Activated T-cell treated with anti-CD3 and anti-CD28 coated beads, Interleukin-2, amount 50 U/mL, for 24 hours (primary cell): Measurements from ENCODE around the gene PRR35.

Experiments
- DNase-seq: peaks from one replicate; pipeline ENCODE4 v3.0.0-alpha.2; 2020
- H3K27ac Mint-ChIP-seq: 2 replicates; pipeline ENCODE4 v1.8.0; 2020; ENCODE audit warnings: mild to moderate bottlenecking, mixed read lengths
- H3K27me3 Mint-ChIP-seq: 2 replicates; pipeline ENCODE4 v1.8.0; 2020; ENCODE audit warnings: mixed read lengths
- H3K36me3 Mint-ChIP-seq: 2 replicates; pipeline ENCODE4 v1.8.0; 2020; ENCODE audit warnings: low read depth, mixed read lengths
- H3K4me1 Mint-ChIP-seq: 2 replicates; pipeline ENCODE4 v1.8.0; 2020; ENCODE audit warnings: low read depth, mixed read lengths
- H3K4me3 Mint-ChIP-seq: 2 replicates; pipeline ENCODE4 v1.8.0; 2020; ENCODE audit warnings: mild to moderate bottlenecking, moderate library complexity, mixed read lengths
- H3K9me3 Mint-ChIP-seq: 2 replicates; pipeline ENCODE4 v1.8.0; 2020; ENCODE audit warnings: mixed read lengths

Gene PRR35

DNA sequence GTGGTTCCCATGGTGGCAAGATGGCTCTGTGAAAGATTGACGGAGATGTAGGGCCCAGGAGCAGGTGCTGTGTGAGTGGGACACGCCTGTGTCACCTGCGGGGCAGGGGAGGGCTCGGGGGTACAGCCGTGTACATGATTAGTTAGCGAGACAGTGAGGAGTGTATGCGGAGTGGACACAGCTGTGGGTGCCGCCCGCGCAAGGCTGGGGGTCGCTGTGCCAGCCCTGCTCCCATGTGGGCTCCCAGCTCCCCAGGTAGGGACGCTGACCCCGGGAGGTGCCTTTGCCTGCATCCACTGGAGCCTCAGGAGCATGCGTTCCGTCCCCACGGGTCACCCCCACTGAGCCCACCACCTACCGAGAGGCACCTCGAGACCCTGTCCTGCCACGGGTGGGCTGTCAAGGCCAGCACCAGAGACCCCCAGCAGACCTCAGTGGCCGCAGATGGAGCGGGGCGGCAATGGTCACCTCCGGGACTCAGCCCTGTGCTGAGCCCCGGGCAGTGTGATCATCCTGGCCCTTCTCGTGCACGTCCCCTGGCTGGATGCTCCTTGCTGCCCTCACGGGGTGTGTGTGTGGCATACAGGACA lies 25.2 kb upstream of the PRR35 start:
- H3K4me1 Mint-ChIP-seq = peaks cover 13% of the 10 kb centered on the region
- H3K27ac Mint-ChIP-seq = no peak overlapping the region

GRCh38 chr16:535446-536405 lies 24.5 kb upstream of the PRR35 start:
- no peak overlapping the region for H3K4me3 Mint-ChIP-seq
- H3K27ac Mint-ChIP-seq = no peak overlapping the region
- H3K4me1 Mint-ChIP-seq = peaks cover 7% of the 10 kb centered on the region
- H3K27me3 Mint-ChIP-seq = no peaks in the 10 kb centered on the region
- no peak for DNase-seq
- H3K36me3 Mint-ChIP-seq = peaks cover 42% of the 10 kb centered on the region
- no peaks in the 10 kb centered on the region for H3K9me3 Mint-ChIP-seq

More for the DNA sequence above, 25.2 kb upstream of the PRR35 start:
- Mint-ChIP-seq H3K27me3 (no peaks in the 10 kb centered on the region), H3K36me3 (peaks cover 48% of the 10 kb centered on the region), H3K4me3 (no peak overlapping the region), H3K9me3 (no peaks in the 10 kb centered on the region)
- DNase-seq = no peak

DNA sequence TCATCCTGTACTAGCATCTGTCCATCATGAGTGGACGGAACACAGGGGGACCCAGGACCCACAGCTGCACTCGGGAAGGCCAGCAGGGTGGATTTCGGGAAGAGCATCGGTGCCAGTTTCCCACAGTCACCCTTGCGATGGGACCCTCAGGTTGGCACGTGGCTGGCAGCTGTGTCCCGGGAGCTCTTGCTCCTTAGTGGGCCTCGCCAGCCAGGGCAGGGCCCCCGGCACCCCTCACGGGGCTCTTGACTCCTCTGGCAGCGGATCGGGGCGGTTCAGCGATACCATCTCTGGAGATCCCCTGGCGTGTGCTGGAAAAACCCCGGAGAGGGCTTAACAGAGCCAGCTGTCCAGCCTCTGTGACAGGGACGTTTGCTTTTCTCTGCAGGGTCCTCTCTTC lies 23.4 kb upstream of the PRR35 start:
- no peak overlapping the region for H3K27ac Mint-ChIP-seq
- H3K9me3 Mint-ChIP-seq = no peaks in the 10 kb centered on the region
- H3K27me3 Mint-ChIP-seq = no peaks in the 10 kb centered on the region
- H3K4me3 Mint-ChIP-seq = no peak overlapping the region
- H3K36me3 Mint-ChIP-seq = peaks cover 41% of the 10 kb centered on the region
- DNase-seq = no peak
- peaks cover 6% of the 10 kb centered on the region for H3K4me1 Mint-ChIP-seq

DNA sequence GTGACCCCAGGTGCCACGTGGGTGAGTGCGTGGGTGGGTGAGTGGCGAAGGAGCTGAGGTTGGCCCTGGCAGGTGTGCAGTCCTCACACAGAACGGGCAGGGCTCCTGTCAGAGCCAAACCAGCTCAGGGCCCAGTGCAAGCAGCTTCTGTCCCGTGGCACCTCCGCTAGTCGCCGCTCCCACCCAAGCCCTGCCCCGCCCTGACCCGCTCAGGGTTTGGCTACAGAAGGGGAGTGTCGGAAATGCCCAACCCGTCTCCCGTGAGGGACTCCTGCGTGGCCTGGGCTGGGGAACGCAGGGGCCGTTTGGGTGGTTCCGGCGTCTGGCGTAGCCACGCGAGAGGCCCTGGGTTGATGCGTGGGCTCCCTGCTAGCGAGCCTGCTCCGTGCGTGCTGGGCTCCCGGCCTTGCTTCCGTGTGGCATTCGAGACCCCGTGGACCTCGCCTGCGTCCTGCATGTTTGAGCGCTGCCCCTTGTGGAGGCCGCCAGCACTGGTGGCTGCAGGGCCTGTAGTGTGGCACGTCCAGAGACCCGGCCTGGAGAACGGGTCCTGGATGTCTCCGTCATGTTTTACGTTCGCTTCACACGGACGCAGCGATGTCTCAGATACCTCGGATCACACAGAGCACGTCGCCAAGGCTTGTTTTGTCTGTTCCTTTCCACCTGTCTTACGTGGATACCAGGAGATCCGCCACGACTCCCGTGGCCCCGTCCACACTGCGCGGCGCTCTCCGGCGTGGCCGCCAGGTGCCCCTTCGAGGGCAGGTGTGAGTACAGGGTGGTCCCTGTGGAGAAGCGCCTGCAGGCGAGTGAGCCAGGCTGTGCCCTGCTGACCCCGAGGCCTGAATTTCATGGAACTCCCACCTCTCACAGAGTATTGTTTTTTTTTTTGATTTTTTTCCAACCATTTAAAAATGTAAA lies 22.5 kb upstream of the PRR35 start:
- Mint-ChIP-seq H3K36me3 (peaks cover 48% of the 10 kb centered on the region), H3K4me3 (no peak overlapping the region), H3K9me3 (no peaks in the 10 kb centered on the region), H3K27me3 (no peaks in the 10 kb centered on the region), H3K27ac (no peak overlapping the region), H3K4me1 (peaks cover 5% of the 10 kb centered on the region)
- no peak for DNase-seq

GRCh38 chr16:539901-540530 lies 20.2 kb upstream of the PRR35 start:
- H3K4me1 Mint-ChIP-seq = peaks cover 4% of the 10 kb centered on the region
- no peaks in the 10 kb centered on the region for H3K27me3 Mint-ChIP-seq
- no peaks in the 10 kb centered on the region for H3K9me3 Mint-ChIP-seq
- H3K27ac Mint-ChIP-seq = no peak overlapping the region
- H3K36me3 Mint-ChIP-seq = peaks cover 47% of the 10 kb centered on the region
- DNase-seq = no peak
- H3K4me3 Mint-ChIP-seq = no peak overlapping the region

DNA sequence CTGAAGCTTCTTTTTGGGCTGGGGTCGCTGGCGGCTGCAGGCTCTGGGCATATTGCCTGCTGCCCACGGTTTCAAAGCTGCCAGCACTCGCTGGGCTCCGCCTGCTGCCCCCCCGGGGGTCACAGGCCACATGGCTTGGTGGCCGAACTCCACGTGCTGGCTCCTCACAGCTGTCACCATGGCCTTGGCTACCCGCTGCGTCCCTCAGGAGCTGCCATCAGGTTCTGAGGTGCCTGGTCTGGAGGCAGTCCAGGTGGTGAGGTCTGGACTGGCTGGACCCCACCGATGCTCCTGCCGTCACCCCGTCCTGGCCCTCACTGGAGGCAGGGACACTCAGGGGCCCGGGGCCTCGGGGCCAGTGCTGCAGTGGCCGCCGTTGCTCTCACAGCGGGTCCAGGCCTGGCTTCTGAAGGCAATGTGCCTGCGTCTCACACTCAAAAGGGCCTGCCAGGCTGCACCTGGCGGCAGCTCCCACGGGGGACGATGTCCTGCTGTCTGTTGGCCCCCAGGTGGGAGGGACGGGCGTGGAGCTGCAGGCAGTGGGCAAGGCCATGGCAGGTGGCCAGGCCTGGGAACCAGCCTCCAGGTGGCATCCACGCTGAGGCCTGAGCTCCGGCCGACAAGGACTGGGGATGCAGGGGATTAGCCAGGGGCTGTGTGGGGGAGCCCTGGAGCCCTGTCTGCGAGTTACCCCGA lies 19.4 kb upstream of the PRR35 start:
- H3K4me3 Mint-ChIP-seq = no peak overlapping the region
- no peak overlapping the region for H3K27ac Mint-ChIP-seq
- H3K4me1 Mint-ChIP-seq = peaks cover 5% of the 10 kb centered on the region
- no peaks in the 10 kb centered on the region for H3K27me3 Mint-ChIP-seq
- no peak for DNase-seq
- peaks cover 49% of the 10 kb centered on the region for H3K36me3 Mint-ChIP-seq
- H3K9me3 Mint-ChIP-seq = no peaks in the 10 kb centered on the region

GRCh38 chr16:543301-544164 lies 16.7 kb upstream of the PRR35 start:
- Mint-ChIP-seq H3K27me3 (no peaks in the 10 kb centered on the region), H3K27ac (no peak overlapping the region), H3K9me3 (no peaks in the 10 kb centered on the region), H3K4me3 (no peak overlapping the region), H3K36me3 (peaks cover 30% of the 10 kb centered on the region), H3K4me1 (peaks cover 5% of the 10 kb centered on the region)
- no peak for DNase-seq

DNA sequence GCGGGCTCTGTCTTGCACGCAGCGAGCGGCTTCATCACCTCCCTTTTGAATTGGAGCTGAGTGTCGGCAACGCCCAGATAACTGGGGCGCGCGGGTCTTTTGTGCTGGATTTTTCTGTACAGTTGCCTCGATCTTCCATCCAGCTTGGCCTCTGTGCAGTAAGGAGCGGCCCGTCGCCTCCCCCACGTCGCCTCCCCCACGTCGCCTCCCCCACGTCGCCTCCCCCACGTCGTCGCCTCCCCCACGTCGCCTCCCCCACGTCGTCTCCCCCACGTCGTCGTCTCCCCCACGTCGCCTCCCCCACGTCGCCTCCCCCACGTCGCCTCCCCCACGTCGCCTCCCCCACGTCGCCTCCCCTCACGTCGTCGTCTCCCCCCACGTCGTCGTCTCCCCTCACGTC lies 15.7 kb upstream of the PRR35 start:
- H3K4me3 Mint-ChIP-seq = no peak overlapping the region
- H3K27ac Mint-ChIP-seq = no peak overlapping the region
- H3K27me3 Mint-ChIP-seq = no peaks in the 10 kb centered on the region
- no peaks in the 10 kb centered on the region for H3K9me3 Mint-ChIP-seq
- DNase-seq = no peak
- peaks cover 28% of the 10 kb centered on the region for H3K36me3 Mint-ChIP-seq
- peaks cover 2% of the 10 kb centered on the region for H3K4me1 Mint-ChIP-seq

GRCh38 chr16:546909-547770 lies 13.1 kb upstream of the PRR35 start:
- Mint-ChIP-seq H3K36me3 (peaks cover 30% of the 10 kb centered on the region), H3K4me3 (no peak overlapping the region)
- peak; percentile 68 for DNase-seq

GRCh38 chr16:548586-548985 lies 11.6 kb upstream of the PRR35 start:
- Mint-ChIP-seq H3K36me3 (peaks cover 25% of the 10 kb centered on the region), H3K27me3 (no peaks in the 10 kb centered on the region), H3K4me1 (peaks cover 2% of the 10 kb centered on the region), H3K9me3 (no peaks in the 10 kb centered on the region), H3K4me3 (no peak overlapping the region), H3K27ac (no peak overlapping the region)
- no peak for DNase-seq

More at GRCh38 chr16:546909-547770, 13.1 kb upstream of the PRR35 start:
- no peaks in the 10 kb centered on the region for H3K27me3 Mint-ChIP-seq
- H3K27ac Mint-ChIP-seq = no peak overlapping the region
- H3K4me1 Mint-ChIP-seq = peaks cover 2% of the 10 kb centered on the region
- no peaks in the 10 kb centered on the region for H3K9me3 Mint-ChIP-seq

DNA sequence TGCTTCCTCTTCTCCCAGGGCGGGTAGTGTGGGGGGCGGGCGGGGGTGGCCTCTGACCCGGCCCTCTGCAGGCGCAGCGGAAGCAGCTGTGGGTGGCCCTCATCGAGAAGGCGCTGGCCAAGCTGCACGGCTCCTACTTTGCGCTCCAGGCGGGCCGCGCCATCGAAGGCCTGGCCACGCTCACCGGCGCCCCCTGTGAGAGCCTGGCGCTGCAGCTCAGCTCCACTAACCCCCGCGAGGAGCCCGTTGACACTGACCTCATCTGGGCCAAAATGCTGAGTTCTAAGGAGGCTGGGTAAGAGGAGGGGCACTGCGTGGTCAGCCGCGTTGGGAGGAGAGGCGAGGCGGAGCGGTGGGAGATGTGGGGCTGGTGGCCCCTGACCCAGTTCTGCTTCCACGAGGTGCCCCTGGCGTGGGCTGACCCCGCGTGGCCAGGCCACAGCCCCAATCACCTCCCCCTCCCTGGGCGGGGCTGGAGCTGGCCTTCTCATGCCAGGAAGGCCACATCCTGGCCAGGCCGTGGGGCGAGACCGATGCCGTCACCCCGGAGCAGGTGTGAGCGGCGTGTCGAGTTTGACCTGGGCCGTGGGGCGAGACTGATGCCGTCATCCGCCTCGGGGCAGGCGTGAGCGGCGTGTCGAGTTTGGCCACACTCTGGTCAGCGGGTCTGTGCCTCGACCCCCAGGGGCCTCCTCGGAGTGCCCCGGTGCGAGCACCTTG lies 10.5 kb upstream of the PRR35 start:
- no peaks in the 10 kb centered on the region for H3K27me3 Mint-ChIP-seq
- H3K4me1 Mint-ChIP-seq = peaks cover 2% of the 10 kb centered on the region
- H3K4me3 Mint-ChIP-seq = no peak overlapping the region
- no peak for DNase-seq
- no peak overlapping the region for H3K27ac Mint-ChIP-seq
- peaks cover 29% of the 10 kb centered on the region for H3K36me3 Mint-ChIP-seq
- H3K9me3 Mint-ChIP-seq = no peaks in the 10 kb centered on the region

GRCh38 chr16:551210-551609 lies 9.0 kb upstream of the PRR35 start:
- Mint-ChIP-seq H3K4me3 (no peak overlapping the region), H3K9me3 (no peaks in the 10 kb centered on the region), H3K36me3 (peaks cover 21% of the 10 kb centered on the region), H3K4me1 (no peaks in the 10 kb centered on the region), H3K27me3 (no peaks in the 10 kb centered on the region), H3K27ac (no peak overlapping the region)
- DNase-seq = no peak
